KOPT-K1 (cell line): Measurements from ENCODE around the gene LYSMD4.

Experiments used
- H3K27ac ChIP-seq: fragments of 200-600 bp; sonication (generic); 2 replicates; pipeline ENCODE4 v1.5.1; 2016; ENCODE audit warnings: antibody characterized with exemption, mild to moderate bottlenecking, low read depth, low read length; ENCODE audit not compliant: poor library complexity, severe bottlenecking
- H3K36me3 ChIP-seq: fragments of 200-600 bp; sonication (generic); 2 replicates; pipeline ENCODE4 v1.5.1; 2017; ENCODE audit warnings: antibody characterized with exemption, mild to moderate bottlenecking, low read length, moderate library complexity; ENCODE audit not compliant: insufficient read depth
- H3K9me3 ChIP-seq: fragments of 200-600 bp; sonication (generic); 2 replicates; pipeline ENCODE4 v1.5.1; 2017; ENCODE audit warnings: antibody characterized with exemption, low read length, mild to moderate bottlenecking; ENCODE audit not compliant: insufficient read depth, poor library complexity, severe bottlenecking

Gene LYSMD4

GRCh38 chr15:99703603-99704443 lies 29.4 kb downstream of the LYSMD4 start:
- H3K9me3 ChIP-seq: no peaks in the 10 kb centered on the region
- H3K27ac ChIP-seq: peak overlapping the region; percentile 23
- peaks cover 4% of the 10 kb centered on the region; the same call in 1 of the 2 replicates for H3K36me3 ChIP-seq

GRCh38 chr15:99702895-99703602 lies 30.2 kb downstream of the LYSMD4 start:
- Histone ChIP-seq H3K27ac (peak overlapping the region; percentile 2), H3K36me3 (no peaks in the 10 kb centered on the region), H3K9me3 (no peaks in the 10 kb centered on the region)

- Histone ChIP-seq H3K36me3 (peaks cover 65% of the 10 kb centered on the region), H3K27ac (no peak overlapping the region)
Observed at GRCh38 chr15:99696096-99696495, 37.1 kb downstream of the LYSMD4 start.

GRCh38 chr15:99692825-99693224 lies 40.4 kb downstream of the LYSMD4 start:
- no peaks in the 10 kb centered on the region for H3K9me3 ChIP-seq
- H3K36me3 ChIP-seq: peaks cover 97% of the 10 kb centered on the region
- no peak overlapping the region for H3K27ac ChIP-seq

More at GRCh38 chr15:99696096-99696495, 37.1 kb downstream of the LYSMD4 start:
- H3K9me3 ChIP-seq: no peaks in the 10 kb centered on the region

GRCh38 chr15:99686290-99686689 lies 46.9 kb downstream of the LYSMD4 start:
- Histone ChIP-seq H3K9me3 (peaks cover 40% of the 10 kb centered on the region), H3K36me3 (peaks cover 90% of the 10 kb centered on the region), H3K27ac (no peak overlapping the region)

- Histone ChIP-seq H3K36me3 (peaks cover 84% of the 10 kb centered on the region), H3K9me3 (peaks cover 40% of the 10 kb centered on the region), H3K27ac (peak overlapping the region; percentile 51)
Observed at GRCh38 chr15:99683000-99683670, 50.1 kb downstream of the LYSMD4 start.

GRCh38 chr15:99682455-99682854 lies 50.8 kb downstream of the LYSMD4 start:
- H3K9me3 ChIP-seq: peaks cover 40% of the 10 kb centered on the region
- peaks cover 81% of the 10 kb centered on the region for H3K36me3 ChIP-seq
- H3K27ac ChIP-seq: no peak overlapping the region

GRCh38 chr15:99681990-99682389 lies 51.2 kb downstream of the LYSMD4 start:
- no peak overlapping the region for H3K27ac ChIP-seq
- H3K9me3 ChIP-seq: peaks cover 35% of the 10 kb centered on the region
- peaks cover 81% of the 10 kb centered on the region for H3K36me3 ChIP-seq

- Histone ChIP-seq H3K27ac (no peak overlapping the region), H3K9me3 (peaks cover 18% of the 10 kb centered on the region), H3K36me3 (peaks cover 81% of the 10 kb centered on the region)
Observed at GRCh38 chr15:99680276-99680675, 53.0 kb downstream of the LYSMD4 start.

- peaks cover 78% of the 10 kb centered on the region for H3K36me3 ChIP-seq
- H3K27ac ChIP-seq: no peak overlapping the region
- no peaks in the 10 kb centered on the region for H3K9me3 ChIP-seq
Observed at GRCh38 chr15:99677540-99678134, 55.6 kb downstream of the LYSMD4 start.
